ENCODE data around the gene LRRC4C.

Gene LRRC4C

GRCh38 chr11:40425168-40425567 lies 1034.3 kb downstream of the LRRC4C start:
- no peak for DNase-seq

- no peak for DNase-seq
These were observed 1038.1 kb downstream of the LRRC4C start for GRCh38 chr11:40421208-40421981.

GRCh38 chr11:40417627-40418026 lies 1041.8 kb downstream of the LRRC4C start:
- no peak for DNase-seq

GRCh38 chr11:40407355-40407754 lies 1052.1 kb downstream of the LRRC4C start:
- no peak for DNase-seq

- DNase-seq, result no peak
These were observed 1053.8 kb downstream of the LRRC4C start for GRCh38 chr11:40405614-40406013.

GRCh38 chr11:40403321-40403720 lies 1056.1 kb downstream of the LRRC4C start:
- DNase-seq, result no peak

GRCh38 chr11:40401132-40401853 lies 1058.2 kb downstream of the LRRC4C start:
- DNase-seq, result no peak

- no peak for DNase-seq
These were observed 1062.3 kb downstream of the LRRC4C start for GRCh38 chr11:40397141-40397540.

GRCh38 chr11:40393511-40393910 lies 1065.9 kb downstream of the LRRC4C start:
- DNase-seq, result no peak

- DNase-seq, result no peak
These were observed 1067.8 kb downstream of the LRRC4C start for GRCh38 chr11:40391679-40392078.

- DNase-seq, result no peak
These were observed 1071.2 kb downstream of the LRRC4C start for GRCh38 chr11:40388097-40388818.

GRCh38 chr11:40387240-40387980 lies 1072.0 kb downstream of the LRRC4C start:
- no peak for DNase-seq

GRCh38 chr11:40384991-40385390 lies 1074.5 kb downstream of the LRRC4C start:
- DNase-seq, result no peak

- no peak for DNase-seq
These were observed 1078.0 kb downstream of the LRRC4C start for GRCh38 chr11:40381481-40381880.

- no peak for DNase-seq
These were observed 1078.6 kb downstream of the LRRC4C start for GRCh38 chr11:40380835-40381234.

- DNase-seq, result no peak
These were observed 1083.1 kb downstream of the LRRC4C start for GRCh38 chr11:40376331-40376730.

- no peak for DNase-seq
These were observed 1088.4 kb downstream of the LRRC4C start for GRCh38 chr11:40370821-40371616.

GRCh38 chr11:40360206-40360798 lies 1099.2 kb downstream of the LRRC4C start:
- no peak for DNase-seq

GRCh38 chr11:40354121-40354520 lies 1105.3 kb downstream of the LRRC4C start:
- no peak for DNase-seq

GRCh38 chr11:40340911-40341310 lies 1118.5 kb downstream of the LRRC4C start:
- no peak for DNase-seq

GRCh38 chr11:40338739-40339138 lies 1120.7 kb downstream of the LRRC4C start:
- DNase-seq, result no peak

GRCh38 chr11:40338062-40338461 lies 1121.4 kb downstream of the LRRC4C start:
- DNase-seq, result no peak

Measured in cerebellar nuclear complex (tissue), 1 donor.